HEK293 (cell line): ENCODE measurements around the gene PPIP5K2.

Source experiments
- BCL6B ChIP-seq: fragments of 450-650 bp; formaldehyde crosslinking; IDR thresholded peaks from 2 replicates; pipeline ENCODE4 v1.5.1; 2017; ENCODE audit warnings: missing biosample characterization, missing genetic modification characterization
- KLF1 ChIP-seq: fragments of 450-650 bp; formaldehyde crosslinking; IDR thresholded peaks from 2 replicates; pipeline ENCODE4 v1.5.1; 2016; ENCODE audit warnings: missing biosample characterization, missing genetic modification characterization
- MZF1 ChIP-seq: fragments of 450-650 bp; formaldehyde crosslinking; IDR thresholded peaks from 2 replicates; pipeline ENCODE4 v1.5.1; 2017; ENCODE audit warnings: missing biosample characterization, missing genetic modification characterization, borderline replicate concordance
- RBAK ChIP-seq: fragments of 450-650 bp; formaldehyde crosslinking; IDR thresholded peaks from 2 replicates; pipeline ENCODE4 v1.5.1; 2016; ENCODE audit warnings: missing biosample characterization, missing genetic modification characterization
- TCF7L2 ChIP-seq: IDR thresholded peaks from 2 replicates; pipeline ENCODE4 v1.6.1; 2011; ENCODE audit warnings: low read depth, mild to moderate bottlenecking, inconsistent platforms, low read length, moderate library complexity, borderline replicate concordance
- YY1 ChIP-seq: fragments of 450-650 bp; formaldehyde crosslinking; IDR thresholded peaks from 2 replicates; pipeline ENCODE4 v1.5.1; 2018; ENCODE audit warnings: missing biosample characterization, missing genetic modification characterization
- ZNF324 ChIP-seq: fragments of 450-650 bp; formaldehyde crosslinking; IDR thresholded peaks from 2 replicates; pipeline ENCODE4 v1.5.1; 2016; ENCODE audit warnings: missing biosample characterization, missing genetic modification characterization
- ZNF548 ChIP-seq: fragments of 450-650 bp; formaldehyde crosslinking; IDR thresholded peaks from 2 replicates; pipeline ENCODE4 v1.5.1; 2016; ENCODE audit warnings: missing biosample characterization, missing genetic modification characterization
- ZNF549 ChIP-seq: fragments of 450-650 bp; IDR thresholded peaks from 2 replicates; pipeline ENCODE4 v1.5.1; 2018; ENCODE audit warnings: missing biosample characterization, missing genetic modification characterization, mild to moderate bottlenecking, inconsistent platforms, moderate library complexity
- TF ChIP-seq, protein P1 (sequence below): fragments of 450-650 bp; formaldehyde crosslinking; IDR thresholded peaks from 2 replicates; pipeline ENCODE4 v1.5.1; 2016; ENCODE audit warnings: missing biosample characterization, missing genetic modification characterization
- TF ChIP-seq, protein P2 (sequence below): fragments of 450-650 bp; formaldehyde crosslinking; conservative IDR thresholded peaks from 2 replicates; pipeline ENCODE4 v1.5.1; 2016; ENCODE audit warnings: low read depth, missing biosample characterization, missing genetic modification characterization

GRCh38 chr5:103244398-103244797, 124.3 kb downstream of the PPIP5K2 start:
- TF ChIP-seq, protein P1, sequence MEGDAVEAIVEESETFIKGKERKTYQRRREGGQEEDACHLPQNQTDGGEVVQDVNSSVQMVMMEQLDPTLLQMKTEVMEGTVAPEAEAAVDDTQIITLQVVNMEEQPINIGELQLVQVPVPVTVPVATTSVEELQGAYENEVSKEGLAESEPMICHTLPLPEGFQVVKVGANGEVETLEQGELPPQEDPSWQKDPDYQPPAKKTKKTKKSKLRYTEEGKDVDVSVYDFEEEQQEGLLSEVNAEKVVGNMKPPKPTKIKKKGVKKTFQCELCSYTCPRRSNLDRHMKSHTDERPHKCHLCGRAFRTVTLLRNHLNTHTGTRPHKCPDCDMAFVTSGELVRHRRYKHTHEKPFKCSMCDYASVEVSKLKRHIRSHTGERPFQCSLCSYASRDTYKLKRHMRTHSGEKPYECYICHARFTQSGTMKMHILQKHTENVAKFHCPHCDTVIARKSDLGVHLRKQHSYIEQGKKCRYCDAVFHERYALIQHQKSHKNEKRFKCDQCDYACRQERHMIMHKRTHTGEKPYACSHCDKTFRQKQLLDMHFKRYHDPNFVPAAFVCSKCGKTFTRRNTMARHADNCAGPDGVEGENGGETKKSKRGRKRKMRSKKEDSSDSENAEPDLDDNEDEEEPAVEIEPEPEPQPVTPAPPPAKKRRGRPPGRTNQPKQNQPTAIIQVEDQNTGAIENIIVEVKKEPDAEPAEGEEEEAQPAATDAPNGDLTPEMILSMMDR (tag by site-specific recombination) = no peak
- TF ChIP-seq TCF7L2 (no peak), ZNF549 (no peak), ZNF548 (tag by site-specific recombination) (no peak), YY1 (tag by site-specific recombination) (no peak), RBAK (tag by site-specific recombination) (no peak), ZNF324 (tag by site-specific recombination) (no peak), MZF1 (tag by site-specific recombination) (no peak), KLF1 (tag by site-specific recombination) (no peak), BCL6B (tag by site-specific recombination) (no peak)
- TF ChIP-seq, protein P2, sequence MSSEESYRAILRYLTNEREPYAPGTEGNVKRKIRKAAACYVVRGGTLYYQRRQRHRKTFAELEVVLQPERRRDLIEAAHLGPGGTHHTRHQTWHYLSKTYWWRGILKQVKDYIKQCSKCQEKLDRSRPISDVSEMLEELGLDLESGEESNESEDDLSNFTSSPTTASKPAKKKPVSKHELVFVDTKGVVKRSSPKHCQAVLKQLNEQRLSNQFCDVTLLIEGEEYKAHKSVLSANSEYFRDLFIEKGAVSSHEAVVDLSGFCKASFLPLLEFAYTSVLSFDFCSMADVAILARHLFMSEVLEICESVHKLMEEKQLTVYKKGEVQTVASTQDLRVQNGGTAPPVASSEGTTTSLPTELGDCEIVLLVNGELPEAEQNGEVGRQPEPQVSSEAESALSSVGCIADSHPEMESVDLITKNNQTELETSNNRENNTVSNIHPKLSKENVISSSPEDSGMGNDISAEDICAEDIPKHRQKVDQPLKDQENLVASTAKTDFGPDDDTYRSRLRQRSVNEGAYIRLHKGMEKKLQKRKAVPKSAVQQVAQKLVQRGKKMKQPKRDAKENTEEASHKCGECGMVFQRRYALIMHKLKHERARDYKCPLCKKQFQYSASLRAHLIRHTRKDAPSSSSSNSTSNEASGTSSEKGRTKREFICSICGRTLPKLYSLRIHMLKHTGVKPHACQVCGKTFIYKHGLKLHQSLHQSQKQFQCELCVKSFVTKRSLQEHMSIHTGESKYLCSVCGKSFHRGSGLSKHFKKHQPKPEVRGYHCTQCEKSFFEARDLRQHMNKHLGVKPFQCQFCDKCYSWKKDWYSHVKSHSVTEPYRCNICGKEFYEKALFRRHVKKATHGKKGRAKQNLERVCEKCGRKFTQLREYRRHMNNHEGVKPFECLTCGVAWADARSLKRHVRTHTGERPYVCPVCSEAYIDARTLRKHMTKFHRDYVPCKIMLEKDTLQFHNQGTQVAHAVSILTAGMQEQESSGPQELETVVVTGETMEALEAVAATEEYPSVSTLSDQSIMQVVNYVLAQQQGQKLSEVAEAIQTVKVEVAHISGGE (tag by site-specific recombination) = no peak
